Measurements from ENCODE around the gene TMEM214.

Gene TMEM214

GRCh38 chr2:27032495-27033252 is at the start of gene TMEM214:
Gene TMEM214 (plus strand): TSS chr2:27032965. CDS start chr2:27033016, 51 bp downstream.
- peak; percentile 90 for DNase-seq (ENCODE audit: low spot score)

GRCh38 chr2:26983746-26984145 is 49.0 kb upstream of the TMEM214 start:
- DNase-seq (ENCODE audit: low spot score), result no peak

GRCh38 chr2:26985807-26986206 is 47.0 kb upstream of the TMEM214 start:
- DNase-seq (ENCODE audit: low spot score), result no peak

- DNase-seq (ENCODE audit: low spot score), result no peak
Observed at GRCh38 chr2:26986576-26986975, 46.2 kb upstream of the TMEM214 start.

- DNase-seq (ENCODE audit: low spot score), result no peak
Observed at GRCh38 chr2:26988058-26988860, 44.5 kb upstream of the TMEM214 start.

- DNase-seq (ENCODE audit: low spot score), result no peak
Observed at GRCh38 chr2:26989156-26989555, 43.6 kb upstream of the TMEM214 start.

- DNase-seq (ENCODE audit: low spot score), result no peak
Observed at GRCh38 chr2:26991717-26992116, 41.0 kb upstream of the TMEM214 start.

- no peak for DNase-seq (ENCODE audit: low spot score)
Observed at GRCh38 chr2:26993768-26994167, 39.0 kb upstream of the TMEM214 start.

- no peak for DNase-seq (ENCODE audit: low spot score)
Observed at GRCh38 chr2:26994983-26995382, 37.8 kb upstream of the TMEM214 start.

- no peak for DNase-seq (ENCODE audit: low spot score)
Observed at GRCh38 chr2:26997394-26997793, 35.4 kb upstream of the TMEM214 start.

- DNase-seq (ENCODE audit: low spot score), result no peak
Observed at GRCh38 chr2:26998323-26998722, 34.4 kb upstream of the TMEM214 start.

- no peak for DNase-seq (ENCODE audit: low spot score)
Observed at GRCh38 chr2:27000228-27000627, 32.5 kb upstream of the TMEM214 start.

GRCh38 chr2:27000995-27001394 is 31.8 kb upstream of the TMEM214 start:
- no peak for DNase-seq (ENCODE audit: low spot score)

- DNase-seq (ENCODE audit: low spot score), result no peak
Observed at GRCh38 chr2:27001950-27002349, 30.8 kb upstream of the TMEM214 start.

GRCh38 chr2:27003007-27003406 is 29.8 kb upstream of the TMEM214 start:
- no peak for DNase-seq (ENCODE audit: low spot score)

GRCh38 chr2:27003857-27004256 is 28.9 kb upstream of the TMEM214 start:
- DNase-seq (ENCODE audit: low spot score), result no peak

- DNase-seq (ENCODE audit: low spot score), result no peak
Observed at GRCh38 chr2:27006602-27007415, 26.0 kb upstream of the TMEM214 start.

- no peak for DNase-seq (ENCODE audit: low spot score)
Observed at GRCh38 chr2:27007416-27008374, 25.1 kb upstream of the TMEM214 start.

- no peak for DNase-seq (ENCODE audit: low spot score)
Observed at GRCh38 chr2:27008678-27009077, 24.1 kb upstream of the TMEM214 start.

GRCh38 chr2:27009083-27009482 is 23.7 kb upstream of the TMEM214 start:
- no peak for DNase-seq (ENCODE audit: low spot score)

GRCh38 chr2:27009716-27010115 is 23.0 kb upstream of the TMEM214 start:
- DNase-seq (ENCODE audit: low spot score), result no peak

Measured in SW480 (cell line).